Activated gamma-delta T cell treated with anti-CD3 and anti-CD28 coated beads, Interleukin-2, amount 50 U/mL, for 16 hours (primary cell): ENCODE data around the gene NUDT16L1.

Experiments used
- DNase-seq: peaks from one replicate; pipeline ENCODE4 v3.0.0-alpha.2; 2020; ENCODE audit warnings: low read depth

Gene NUDT16L1

GRCh38 chr16:4683255-4684057, 9.9 kb upstream of the NUDT16L1 start:
- no peak for DNase-seq

GRCh38 chr16:4684058-4684715, 9.2 kb upstream of the NUDT16L1 start:
- no peak for DNase-seq

- DNase-seq: no peak
Observed at GRCh38 chr16:4684763-4685162, 8.6 kb upstream of the NUDT16L1 start.

- DNase-seq: no peak
Observed at GRCh38 chr16:4685292-4685691, 8.1 kb upstream of the NUDT16L1 start.

- no peak for DNase-seq
Observed at GRCh38 chr16:4685776-4686496, 7.4 kb upstream of the NUDT16L1 start.

GRCh38 chr16:4686497-4687210, 6.7 kb upstream of the NUDT16L1 start:
- DNase-seq: no peak

- no peak for DNase-seq
Observed at GRCh38 chr16:4687416-4687815, 5.9 kb upstream of the NUDT16L1 start.

- DNase-seq: no peak
Observed at GRCh38 chr16:4687946-4688673, 5.3 kb upstream of the NUDT16L1 start.

GRCh38 chr16:4688674-4689045, 4.7 kb upstream of the NUDT16L1 start:
- DNase-seq: no peak

GRCh38 chr16:4689091-4689671, 4.2 kb upstream of the NUDT16L1 start:
- no peak for DNase-seq

GRCh38 chr16:4689864-4690704, 3.3 kb upstream of the NUDT16L1 start:
- DNase-seq: no peak

GRCh38 chr16:4690946-4691665, 2.3 kb upstream of the NUDT16L1 start:
- no peak for DNase-seq

GRCh38 chr16:4691666-4692412, 1.5 kb upstream of the NUDT16L1 start:
- no peak for DNase-seq

- DNase-seq: no peak
Observed at GRCh38 chr16:4692460-4693295, 684 bp upstream of the NUDT16L1 start.

GRCh38 chr16:4693956-4694641, 737 bp downstream of the NUDT16L1 start:
- peak; percentile 22 for DNase-seq

- no peak for DNase-seq
Observed at GRCh38 chr16:4694642-4695451, 1.5 kb downstream of the NUDT16L1 start.
